ENCODE measurements around the gene CYTH2.

GRCh38 chr19:48445256-48445605, 23.9 kb upstream of the CYTH2 start:
- TF ChIP-seq ESRRG (CRISPR knock-in tag; IDR thresholded peaks at IDR 0.05) (no peak), CREB5 (CRISPR knock-in tag; IDR thresholded peaks at IDR 0.05; ENCODE audit: low read depth) (no peak), PATZ1 (CRISPR knock-in tag; IDR thresholded peaks at IDR 0.05; ENCODE audit: borderline replicate concordance) (no peak), PPARA (CRISPR knock-in tag; IDR thresholded peaks at IDR 0.05; ENCODE audit: borderline replicate concordance) (no peak)
